Parathyroid adenoma (tissue), 2 donors: ENCODE results near the gene NMT2.

Experiments
- H2AFZ ChIP-seq: fragments of 300-600 bp; sonication (generic); one replicate; pipeline ENCODE4 v1.7.0; 2017; ENCODE audit warnings: antibody characterized with exemption, mild to moderate bottlenecking
- H3K27ac ChIP-seq: fragments of 300-600 bp; sonication (generic); one replicate; pipeline ENCODE4 v1.7.0; 2017
- H3K27me3 ChIP-seq: fragments of 300-600 bp; sonication (generic); one replicate; pipeline ENCODE4 v1.7.0; 2017; ENCODE audit warnings: low read length; ENCODE audit not compliant: control insufficient read depth, insufficient read depth
- H3K36me3 ChIP-seq: fragments of 300-600 bp; sonication (generic); one replicate; pipeline ENCODE4 v1.7.0; 2017; ENCODE audit warnings: low read length; ENCODE audit not compliant: control insufficient read depth, insufficient read depth
- H3K4me1 ChIP-seq: fragments of 300-600 bp; sonication (generic); one replicate; pipeline ENCODE4 v1.7.0; 2017; ENCODE audit warnings: control low read depth
- H3K4me2 ChIP-seq: fragments of 300-600 bp; sonication (generic); one replicate; pipeline ENCODE4 v1.7.0; 2017; ENCODE audit warnings: low read length
- H3K4me3 ChIP-seq: fragments of 300-600 bp; sonication (generic); one replicate; pipeline ENCODE4 v1.7.0; 2017; ENCODE audit warnings: low read depth, low read length
- H3K79me2 ChIP-seq: fragments of 300-600 bp; sonication (generic); one replicate; pipeline ENCODE4 v1.7.0; 2017; ENCODE audit warnings: control low read depth
- H3K9ac ChIP-seq: fragments of 300-600 bp; sonication (generic); one replicate; pipeline ENCODE4 v1.7.0; 2017; ENCODE audit warnings: mild to moderate bottlenecking
- H3K9me3 ChIP-seq: fragments of 300-600 bp; sonication (generic); one replicate; pipeline ENCODE4 v1.7.0; 2017; ENCODE audit warnings: low read length; ENCODE audit not compliant: control insufficient read depth
- TF ChIP-seq, protein P1 (sequence below): fragments of 300-600 bp; sonication (generic); IDR thresholded peaks from one replicate; pipeline ENCODE4 v1.7.0; 2017; ENCODE audit warnings: antibody characterized with exemption, mild to moderate bottlenecking
- donor health status: primary hyperparathyroidism.

Gene NMT2

GRCh38 chr10:15113766-15114165 lies 54.7 kb downstream of the NMT2 start:
- no peaks in the 10 kb centered on the region for H3K36me3 ChIP-seq
- H3K27ac ChIP-seq, result no peak overlapping the region
- no peaks in the 10 kb centered on the region for H3K9me3 ChIP-seq

DNA sequence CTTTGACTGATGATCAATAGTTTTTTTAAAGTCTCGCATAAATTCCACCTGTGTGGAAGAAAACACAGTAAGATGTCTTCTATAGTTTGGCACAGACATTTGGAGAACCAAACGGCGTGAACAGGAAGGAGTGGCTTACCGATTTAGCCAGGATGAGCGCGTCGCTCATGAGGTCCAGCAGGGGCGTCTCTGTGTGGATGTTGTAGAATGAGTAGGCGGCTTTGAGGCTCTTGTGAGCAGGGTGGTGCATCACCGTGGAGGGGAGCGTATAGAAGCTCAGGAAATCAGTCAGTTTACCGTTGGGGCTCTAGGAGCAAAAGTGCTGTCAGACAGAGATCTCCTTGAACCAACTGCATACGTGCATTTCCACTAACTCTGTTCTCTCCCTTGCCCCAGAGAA lies 55.8 kb downstream of the NMT2 start:
- H3K36me3 ChIP-seq, result no peaks in the 10 kb centered on the region
- no peak overlapping the region for H2AFZ ChIP-seq
- no peak overlapping the region for H3K9ac ChIP-seq

More at GRCh38 chr10:15113766-15114165, 54.7 kb downstream of the NMT2 start:
- no peak overlapping the region for H2AFZ ChIP-seq
- no peak overlapping the region for H3K4me3 ChIP-seq
- H3K4me1 ChIP-seq, result no peaks in the 10 kb centered on the region
- no peaks in the 10 kb centered on the region for H3K27me3 ChIP-seq
- no peak overlapping the region for H3K4me2 ChIP-seq
- no peak overlapping the region for H3K9ac ChIP-seq
- TF ChIP-seq, protein P1, sequence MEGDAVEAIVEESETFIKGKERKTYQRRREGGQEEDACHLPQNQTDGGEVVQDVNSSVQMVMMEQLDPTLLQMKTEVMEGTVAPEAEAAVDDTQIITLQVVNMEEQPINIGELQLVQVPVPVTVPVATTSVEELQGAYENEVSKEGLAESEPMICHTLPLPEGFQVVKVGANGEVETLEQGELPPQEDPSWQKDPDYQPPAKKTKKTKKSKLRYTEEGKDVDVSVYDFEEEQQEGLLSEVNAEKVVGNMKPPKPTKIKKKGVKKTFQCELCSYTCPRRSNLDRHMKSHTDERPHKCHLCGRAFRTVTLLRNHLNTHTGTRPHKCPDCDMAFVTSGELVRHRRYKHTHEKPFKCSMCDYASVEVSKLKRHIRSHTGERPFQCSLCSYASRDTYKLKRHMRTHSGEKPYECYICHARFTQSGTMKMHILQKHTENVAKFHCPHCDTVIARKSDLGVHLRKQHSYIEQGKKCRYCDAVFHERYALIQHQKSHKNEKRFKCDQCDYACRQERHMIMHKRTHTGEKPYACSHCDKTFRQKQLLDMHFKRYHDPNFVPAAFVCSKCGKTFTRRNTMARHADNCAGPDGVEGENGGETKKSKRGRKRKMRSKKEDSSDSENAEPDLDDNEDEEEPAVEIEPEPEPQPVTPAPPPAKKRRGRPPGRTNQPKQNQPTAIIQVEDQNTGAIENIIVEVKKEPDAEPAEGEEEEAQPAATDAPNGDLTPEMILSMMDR, result no peak
- no peaks in the 10 kb centered on the region for H3K79me2 ChIP-seq

GRCh38 chr10:15106352-15107013 lies 62.0 kb downstream of the NMT2 start:
- no peaks in the 10 kb centered on the region for H3K27me3 ChIP-seq
- H3K9me3 ChIP-seq, result no peaks in the 10 kb centered on the region
- H2AFZ ChIP-seq, result peak overlapping the region; percentile 26
- H3K9ac ChIP-seq, result no peak overlapping the region
- no peak overlapping the region for H3K27ac ChIP-seq
- no peak overlapping the region for H3K4me2 ChIP-seq
- TF ChIP-seq, protein P1, result peak; percentile 94
- H3K79me2 ChIP-seq, result no peaks in the 10 kb centered on the region
- no peak overlapping the region for H3K4me3 ChIP-seq
- no peaks in the 10 kb centered on the region for H3K4me1 ChIP-seq
- H3K36me3 ChIP-seq, result no peaks in the 10 kb centered on the region

More for the DNA sequence above, 55.8 kb downstream of the NMT2 start:
- TF ChIP-seq, protein P1, result no peak
- Histone ChIP-seq H3K79me2 (no peaks in the 10 kb centered on the region), H3K4me2 (no peak overlapping the region), H3K9me3 (no peaks in the 10 kb centered on the region), H3K27me3 (no peaks in the 10 kb centered on the region), H3K4me3 (no peak overlapping the region), H3K4me1 (no peaks in the 10 kb centered on the region), H3K27ac (no peak overlapping the region)

DNA sequence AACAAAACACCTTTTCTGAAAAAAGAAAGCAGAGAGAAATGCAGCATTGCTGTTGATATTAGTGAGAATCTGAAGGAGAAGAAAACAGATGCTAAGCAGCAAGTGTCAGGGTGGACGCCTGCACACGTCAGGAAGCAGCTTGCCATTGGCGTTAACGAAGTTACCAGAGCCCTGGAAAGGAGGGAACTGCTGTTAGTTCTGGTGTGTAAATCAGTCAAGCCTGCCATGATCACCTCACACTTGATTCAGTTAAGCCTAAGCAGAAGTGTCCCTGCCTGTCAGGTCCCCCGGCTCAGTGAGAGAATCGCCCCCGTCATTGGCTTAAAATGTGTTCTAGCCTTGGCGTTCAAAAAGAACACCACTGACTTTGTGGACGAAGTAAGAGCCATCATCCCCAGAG lies 65.0 kb downstream of the NMT2 start:
- H2AFZ ChIP-seq, result no peak overlapping the region
- TF ChIP-seq, protein P1, result no peak
- H3K9me3 ChIP-seq, result no peaks in the 10 kb centered on the region
- no peak overlapping the region for H3K4me2 ChIP-seq
- H3K4me3 ChIP-seq, result no peak overlapping the region
- H3K27me3 ChIP-seq, result no peaks in the 10 kb centered on the region
- no peak overlapping the region for H3K27ac ChIP-seq
- H3K79me2 ChIP-seq, result peaks cover 13% of the 10 kb centered on the region
- peaks cover 3% of the 10 kb centered on the region for H3K4me1 ChIP-seq
- no peaks in the 10 kb centered on the region for H3K36me3 ChIP-seq
- no peak overlapping the region for H3K9ac ChIP-seq

GRCh38 chr10:15099886-15100285 lies 68.6 kb downstream of the NMT2 start:
- peaks cover 20% of the 10 kb centered on the region for H3K79me2 ChIP-seq
- H3K9me3 ChIP-seq, result no peaks in the 10 kb centered on the region
- H3K4me1 ChIP-seq, result peaks cover 3% of the 10 kb centered on the region
- H3K9ac ChIP-seq, result no peak overlapping the region
- no peak overlapping the region for H2AFZ ChIP-seq
- no peaks in the 10 kb centered on the region for H3K36me3 ChIP-seq
- H3K4me2 ChIP-seq, result no peak overlapping the region
- TF ChIP-seq, protein P1, result no peak
- no peak overlapping the region for H3K4me3 ChIP-seq
- H3K27ac ChIP-seq, result no peak overlapping the region
- H3K27me3 ChIP-seq, result no peaks in the 10 kb centered on the region
